H9 (cell line): ENCODE results near the gene TBC1D30. TPM values are rescaled to one million over a fixed set of nuclear protein-coding genes. Genes with fewer than 3 reads are reported as not detected.

Experiments
- DNase-seq: peaks from one replicate; pipeline ENCODE4 v3.0.0-alpha.2; 2017
- H2AFZ ChIP-seq: one replicate; pipeline ENCODE4 v1.6.1; 2013; ENCODE audit warnings: mild to moderate bottlenecking, low read length, control low read depth, moderate library complexity
- H2AK5ac ChIP-seq: 2 replicates; pipeline ENCODE4 v1.6.1; 2013; ENCODE audit warnings: low read length, control low read depth, mixed read lengths; ENCODE audit not compliant: insufficient read length
- H2BK120ac ChIP-seq: one replicate; pipeline ENCODE4 v1.6.1; 2013; ENCODE audit warnings: low read depth, mild to moderate bottlenecking, low read length, control low read depth, inconsistent platforms; ENCODE audit not compliant: poor library complexity, severe bottlenecking
- H2BK12ac ChIP-seq: 2 replicates; pipeline ENCODE4 v1.6.1; 2013; ENCODE audit warnings: low read length, control low read depth, mixed read lengths, low read depth; ENCODE audit not compliant: insufficient read length
- H2BK15ac ChIP-seq: 2 replicates; pipeline ENCODE4 v1.6.1; 2013; ENCODE audit warnings: low read depth, low read length, control low read depth
- H2BK20ac ChIP-seq: one replicate; pipeline ENCODE4 v1.6.1; 2013; ENCODE audit warnings: low read depth, mild to moderate bottlenecking, low read length, control low read depth, inconsistent platforms; ENCODE audit not compliant: poor library complexity, severe bottlenecking
- H2BK5ac ChIP-seq: 2 replicates; pipeline ENCODE4 v1.6.1; 2013; ENCODE audit warnings: low read length, control low read depth, mixed read lengths; ENCODE audit not compliant: insufficient read length
- H3K14ac ChIP-seq: 2 replicates; pipeline ENCODE4 v1.6.1; 2013; ENCODE audit warnings: low read length, control low read depth; ENCODE audit not compliant: insufficient read depth
- H3K18ac ChIP-seq: 2 replicates; pipeline ENCODE4 v1.6.1; 2013; ENCODE audit warnings: low read depth, mild to moderate bottlenecking, mixed read lengths, low read length, control low read depth; ENCODE audit not compliant: insufficient read length
- H3K23ac ChIP-seq: 2 replicates; pipeline ENCODE4 v1.6.1; 2013; ENCODE audit warnings: low read length, control low read depth, mixed read lengths, low read depth; ENCODE audit not compliant: insufficient read length
- H3K23me2 ChIP-seq: 2 replicates; pipeline ENCODE4 v1.6.1; 2013; ENCODE audit warnings: low read depth, mild to moderate bottlenecking, mixed read lengths, low read length, control low read depth; ENCODE audit not compliant: insufficient read length, poor library complexity, severe bottlenecking
- H3K27ac ChIP-seq: 2 replicates; pipeline ENCODE4 v1.5.1; 2013; ENCODE audit warnings: low read length, control low read depth, mixed read lengths, low read depth; ENCODE audit not compliant: insufficient read length
- H3K27me3 ChIP-seq: 2 replicates; pipeline ENCODE4 v1.6.1; 2013; ENCODE audit warnings: low read length, control low read depth, inconsistent platforms; ENCODE audit not compliant: insufficient read depth
- H3K4ac ChIP-seq: 2 replicates; pipeline ENCODE4 v1.6.1; 2013; ENCODE audit warnings: low read depth, mild to moderate bottlenecking, control low read depth, inconsistent platforms, low read length, moderate library complexity
- H3K4me1 ChIP-seq: 2 replicates; pipeline ENCODE4 v1.6.1; 2013; ENCODE audit warnings: low read length, control low read depth, inconsistent platforms; ENCODE audit not compliant: insufficient read depth
- H3K4me2 ChIP-seq: 2 replicates; pipeline ENCODE4 v1.6.1; 2013; ENCODE audit warnings: low read length, control low read depth, mixed read lengths; ENCODE audit not compliant: insufficient read length, insufficient read depth
- H3K56ac ChIP-seq: 2 replicates; pipeline ENCODE4 v1.6.1; 2013; ENCODE audit warnings: low read depth, mild to moderate bottlenecking, mixed read lengths, low read length, control low read depth; ENCODE audit not compliant: insufficient read length
- H3K79me1 ChIP-seq: 2 replicates; pipeline ENCODE4 v1.6.1; 2013; ENCODE audit warnings: low read depth, mild to moderate bottlenecking, moderate library complexity, low read length, control low read depth, inconsistent platforms; ENCODE audit not compliant: insufficient read depth, poor library complexity, severe bottlenecking
- H3K79me2 ChIP-seq: 2 replicates; pipeline ENCODE4 v1.6.1; 2013; ENCODE audit warnings: low read length, control low read depth, inconsistent platforms; ENCODE audit not compliant: insufficient read depth
- H3K9ac ChIP-seq: 2 replicates; pipeline ENCODE4 v1.6.1; 2013; ENCODE audit warnings: low read length, control low read depth, mixed read lengths; ENCODE audit not compliant: insufficient read length; ENCODE audit errors: extremely low read depth
- H3K9me3 ChIP-seq: one replicate; pipeline ENCODE4 v1.6.1; 2013; ENCODE audit warnings: low read depth, low read length, inconsistent platforms; ENCODE audit not compliant: control insufficient read depth
- H3T11ph ChIP-seq: one replicate; pipeline ENCODE4 v1.6.1; 2013; ENCODE audit warnings: mild to moderate bottlenecking, low read length, control low read depth, inconsistent platforms
- H4K20me1 ChIP-seq: one replicate; pipeline ENCODE4 v1.6.1; 2013; ENCODE audit not compliant: control insufficient read depth, insufficient read length, insufficient read depth
- H4K5ac ChIP-seq: 2 replicates; pipeline ENCODE4 v1.6.1; 2013; ENCODE audit warnings: low read depth, mild to moderate bottlenecking, mixed read lengths, low read length, control low read depth; ENCODE audit not compliant: insufficient read length
- H4K8ac ChIP-seq: replicated peaks from 2 replicates; pipeline ENCODE4 v1.6.1; 2013; ENCODE audit warnings: low read length, control low read depth, mixed read lengths, low read depth; ENCODE audit not compliant: insufficient read length
- H4K91ac ChIP-seq: 2 replicates; pipeline ENCODE4 v1.6.1; 2013; ENCODE audit warnings: low read depth, mild to moderate bottlenecking, moderate library complexity, mixed read lengths, low read length, control low read depth; ENCODE audit not compliant: insufficient read length
- H3K27ac Mint-ChIP-seq, 3 experiments: 2 replicates in 2 of 3; 3 replicates in 1 of 3; pipeline ENCODE4 v1.8.0; 2020 to 2021; ENCODE audit warnings: mixed read lengths in 3 of 3, mild to moderate bottlenecking in 1 of 3, moderate library complexity in 1 of 3
- H3K27me3 Mint-ChIP-seq: 2 replicates; pipeline ENCODE4 v1.8.0; 2021; ENCODE audit warnings: low read depth, mild to moderate bottlenecking, moderate library complexity, mixed read lengths
- H3K36me3 Mint-ChIP-seq, 3 experiments: 2 replicates in 2 of 3; 3 replicates in 1 of 3; pipeline ENCODE4 v1.8.0; 2020 to 2021; ENCODE audit warnings: low read depth in 3 of 3, mixed read lengths in 3 of 3; ENCODE audit not compliant: insufficient read depth in 1 of 3
- H3K4me1 Mint-ChIP-seq, 2 experiments: 2 replicates each; pipeline ENCODE4 v1.8.0; 2020; ENCODE audit warnings: mixed read lengths in 2 of 2
- H3K4me3 Mint-ChIP-seq, 2 experiments: 2 replicates in 1 of 2; 3 replicates in 1 of 2; pipeline ENCODE4 v1.8.0; 2020 to 2021; ENCODE audit warnings: mild to moderate bottlenecking in 2 of 2, mixed read lengths in 2 of 2, moderate library complexity in 1 of 2
- H3K9me3 Mint-ChIP-seq, 2 experiments: 2 replicates in 1 of 2; 3 replicates in 1 of 2; pipeline ENCODE4 v1.8.0; 2020; ENCODE audit warnings: mild to moderate bottlenecking in 2 of 2, mixed read lengths in 2 of 2, moderate library complexity in 1 of 2
- WGBS: extraction: QIAGEN DNeasy Blood & Tissue Kit; methylation state at CpG from one replicate; pipeline ENCODE4 v1.1.7; 2013; ENCODE audit warnings: missing lambda C conversion rate, low lambda C conversion rate, mixed read lengths; ENCODE audit not compliant: insufficient read length; ENCODE audit errors: extremely low coverage; 5-methylcytosine and 5-hydroxymethylcytosine counted together
- total RNA-seq: library from RNA; stranded (reverse); gene quantifications from 2 replicates; pipeline ENCODE4 v1.2.1, GENCODE V29; 2021
- TF ChIP-seq, protein P1 (sequence below): fragments of 200-600 bp; sonication (generic); conservative IDR thresholded peaks from 3 replicates; pipeline ENCODE4 v1.8.0; 2021; ENCODE audit warnings: antibody characterized with exemption, mild to moderate bottlenecking

The TBC1D30 gene
- total RNA-seq, 1 experiment from 2014 or later: 1.6 TPM

DNA sequence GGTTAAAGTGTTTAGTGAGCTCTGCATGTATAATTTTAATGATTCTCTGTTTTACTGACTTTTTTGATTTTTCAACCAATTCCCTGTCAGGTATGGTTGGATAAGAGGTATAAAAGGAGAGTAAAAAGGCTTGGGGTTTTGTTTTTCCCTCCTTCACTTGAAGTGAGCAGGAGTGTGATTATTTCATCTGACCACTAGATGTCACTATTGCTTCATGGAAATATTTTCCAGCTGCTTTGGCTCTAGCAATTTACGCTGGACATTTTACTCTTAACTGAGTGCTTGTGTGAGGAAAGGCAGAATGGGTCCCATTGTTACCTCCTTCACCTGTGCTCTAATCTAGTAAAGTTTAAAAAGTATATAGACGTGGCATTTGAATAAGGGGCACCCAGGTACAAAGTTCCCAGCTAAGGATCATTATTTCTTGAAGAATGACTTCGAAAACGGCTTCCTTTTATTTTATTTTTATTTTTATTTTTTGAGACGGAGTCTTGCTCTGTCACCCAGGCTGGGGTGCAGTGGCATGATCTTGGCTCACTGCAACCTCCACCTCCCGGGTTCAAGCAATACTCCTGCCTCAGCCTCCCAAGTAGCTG lies 66.5 kb downstream of the TBC1D30 start:
- no CpG with 5 or more reads among the region's 6 CpGs for WGBS
- Histone ChIP-seq H3K79me1 (no peaks in the 10 kb centered on the region), H3K14ac (no peak overlapping the region), H4K8ac (no peak overlapping the region), H4K91ac (no peak overlapping the region), H2AK5ac (no peak overlapping the region), H3K23me2 (no peaks in the 10 kb centered on the region), H3K9ac (no peak overlapping the region), H3K27ac (no peak overlapping the region), H3K4me1 (peaks cover 7% of the 10 kb centered on the region), H2AFZ (no peak overlapping the region), H3T11ph (no peak overlapping the region), H3K9me3 (no peaks in the 10 kb centered on the region), H4K5ac (no peak overlapping the region), H3K18ac (no peak overlapping the region), H2BK12ac (no peak overlapping the region), H3K4ac (no peak overlapping the region), H3K4me2 (no peak overlapping the region), H3K27me3 (no peaks in the 10 kb centered on the region), H2BK120ac (no peak overlapping the region), H3K23ac (no peak overlapping the region), H4K20me1 (no peaks in the 10 kb centered on the region), H2BK20ac (no peak overlapping the region), H2BK5ac (no peak overlapping the region), H3K79me2 (no peaks in the 10 kb centered on the region; the same call in 1 of the 2 replicates), H3K56ac (no peak overlapping the region), H2BK15ac (no peak overlapping the region)
- Mint-ChIP-seq H3K36me3 (no peaks in the 10 kb centered on the region), H3K27ac (no peak overlapping the region), H3K4me1 (peaks cover 25 to 29% of the 10 kb centered on the region in 2 experiments), H3K27me3 (no peaks in the 10 kb centered on the region; the same call in 1 of the 2 replicates), H3K4me3 (no peak overlapping the region), H3K9me3 (no peaks in the 10 kb centered on the region)
- TF ChIP-seq, protein P1, sequence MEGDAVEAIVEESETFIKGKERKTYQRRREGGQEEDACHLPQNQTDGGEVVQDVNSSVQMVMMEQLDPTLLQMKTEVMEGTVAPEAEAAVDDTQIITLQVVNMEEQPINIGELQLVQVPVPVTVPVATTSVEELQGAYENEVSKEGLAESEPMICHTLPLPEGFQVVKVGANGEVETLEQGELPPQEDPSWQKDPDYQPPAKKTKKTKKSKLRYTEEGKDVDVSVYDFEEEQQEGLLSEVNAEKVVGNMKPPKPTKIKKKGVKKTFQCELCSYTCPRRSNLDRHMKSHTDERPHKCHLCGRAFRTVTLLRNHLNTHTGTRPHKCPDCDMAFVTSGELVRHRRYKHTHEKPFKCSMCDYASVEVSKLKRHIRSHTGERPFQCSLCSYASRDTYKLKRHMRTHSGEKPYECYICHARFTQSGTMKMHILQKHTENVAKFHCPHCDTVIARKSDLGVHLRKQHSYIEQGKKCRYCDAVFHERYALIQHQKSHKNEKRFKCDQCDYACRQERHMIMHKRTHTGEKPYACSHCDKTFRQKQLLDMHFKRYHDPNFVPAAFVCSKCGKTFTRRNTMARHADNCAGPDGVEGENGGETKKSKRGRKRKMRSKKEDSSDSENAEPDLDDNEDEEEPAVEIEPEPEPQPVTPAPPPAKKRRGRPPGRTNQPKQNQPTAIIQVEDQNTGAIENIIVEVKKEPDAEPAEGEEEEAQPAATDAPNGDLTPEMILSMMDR: peak; percentile 87
- no peak for DNase-seq
